ENCODE measurements around the gene LTBP3.
"Not testable (repeated sequence)": the region's sequence is repeated elsewhere in the genome, so short reads cannot be mapped to it uniquely, and the experiment has no call there.

The LTBP3 gene

GRCh38 chr11:65537296-65537597 lies 20.9 kb downstream of the LTBP3 start:
- DNase-seq (ENCODE audit: low spot score) (no peak), FAIRE-seq (no peak)

GRCh38 chr11:65536412-65537295 lies 21.5 kb downstream of the LTBP3 start:
- FAIRE-seq (peak; percentile 20), DNase-seq (ENCODE audit: low spot score) (no peak)

DNA sequence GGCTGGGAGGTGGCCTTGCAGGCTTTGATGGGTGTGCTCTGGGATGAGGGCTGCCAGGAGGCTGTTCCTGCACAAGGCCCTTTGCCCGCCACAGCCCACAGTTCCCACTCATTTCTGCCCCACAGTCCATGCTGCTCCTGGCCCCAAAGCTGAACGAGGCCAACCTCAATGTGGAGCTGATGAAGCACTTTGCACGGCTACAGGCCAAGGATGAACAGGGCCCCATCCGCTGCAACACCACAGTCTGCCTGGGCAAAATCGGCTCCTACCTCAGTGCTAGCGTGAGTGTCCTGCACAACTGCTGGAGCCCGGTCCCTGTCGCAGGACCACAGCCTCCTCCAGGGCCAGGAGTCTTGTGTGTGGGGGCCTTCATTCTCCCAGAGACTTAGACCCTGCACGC lies 23.1 kb downstream of the LTBP3 start:
- DNase-seq (ENCODE audit: low spot score) (no peak), FAIRE-seq (no peak)

GRCh38 chr11:65532388-65533064 lies 25.6 kb downstream of the LTBP3 start:
- FAIRE-seq (peak; percentile 23), DNase-seq (ENCODE audit: low spot score) (no peak)

GRCh38 chr11:65530157-65530496 lies 28.0 kb downstream of the LTBP3 start:
- DNase-seq (ENCODE audit: low spot score): no peak
- no peak for FAIRE-seq

GRCh38 chr11:65529475-65530156 lies 28.5 kb downstream of the LTBP3 start:
- FAIRE-seq: no peak

DNA sequence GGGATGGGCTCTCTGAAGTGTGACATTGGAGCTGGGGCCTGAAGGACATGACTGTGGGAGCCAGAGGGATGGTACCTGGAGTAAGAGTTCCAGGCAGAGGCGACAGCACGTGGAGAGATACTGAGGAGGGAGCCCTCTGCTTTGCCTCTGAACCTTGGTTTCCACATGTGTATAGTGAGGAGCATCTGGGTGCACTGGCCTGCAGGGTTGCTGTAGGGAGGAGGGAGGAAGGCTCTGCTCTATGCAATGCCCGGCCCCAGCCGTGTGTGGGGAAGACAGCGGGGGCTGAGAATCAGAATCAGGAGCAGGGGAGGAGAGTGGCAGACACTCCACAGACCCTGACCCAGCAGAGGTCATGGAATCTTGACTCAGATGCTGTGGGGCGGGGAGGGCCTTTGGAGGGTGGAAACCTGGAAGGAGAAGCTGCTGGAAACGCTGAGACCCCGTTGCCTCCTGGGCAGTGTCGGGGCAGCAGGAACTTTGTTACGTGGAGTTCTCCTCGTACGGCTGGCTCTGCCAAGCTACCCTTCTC lies 29.3 kb downstream of the LTBP3 start:
- DNase-seq (ENCODE audit: low spot score) (no peak), FAIRE-seq (no peak)

More at GRCh38 chr11:65529475-65530156, 28.5 kb downstream of the LTBP3 start:
- no peak for DNase-seq (ENCODE audit: low spot score)

DNA sequence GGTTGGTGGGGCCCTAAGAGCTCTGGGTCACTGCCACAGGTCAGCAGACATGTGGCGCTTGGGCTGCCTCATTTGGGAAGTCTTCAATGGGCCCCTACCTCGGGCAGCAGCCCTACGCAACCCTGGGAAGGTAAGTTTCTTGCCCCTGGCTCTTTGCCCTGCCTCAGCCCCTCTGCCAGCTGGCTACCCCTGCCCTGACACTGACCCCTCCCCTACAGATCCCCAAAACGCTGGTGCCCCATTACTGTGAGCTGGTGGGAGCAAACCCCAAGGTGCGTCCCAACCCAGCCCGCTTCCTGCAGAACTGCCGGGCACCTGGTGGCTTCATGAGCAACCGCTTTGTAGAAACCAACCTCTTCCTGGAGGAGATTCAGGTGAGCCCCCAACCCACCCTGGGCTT lies 31.4 kb downstream of the LTBP3 start:
- no peak for FAIRE-seq
- DNase-seq (ENCODE audit: low spot score): no peak

GRCh38 chr11:65525546-65526480 lies 32.3 kb downstream of the LTBP3 start:
- DNase-seq (ENCODE audit: low spot score) (no peak), FAIRE-seq (no peak)

GRCh38 chr11:65524741-65525545 lies 33.2 kb downstream of the LTBP3 start, which contains the start of gene SCYL1:
Gene SCYL1, plus strand, starts transcription at chr11:65525083. Its CDS starts 71 bp downstream, at chr11:65525154.
- peak; percentile 92 for DNase-seq (ENCODE audit: low spot score)
- FAIRE-seq: no peak

- DNase-seq (ENCODE audit: low spot score): no peak
- no peak for FAIRE-seq
Observed at GRCh38 chr11:65524014-65524740, 34.0 kb downstream of the LTBP3 start.

DNA sequence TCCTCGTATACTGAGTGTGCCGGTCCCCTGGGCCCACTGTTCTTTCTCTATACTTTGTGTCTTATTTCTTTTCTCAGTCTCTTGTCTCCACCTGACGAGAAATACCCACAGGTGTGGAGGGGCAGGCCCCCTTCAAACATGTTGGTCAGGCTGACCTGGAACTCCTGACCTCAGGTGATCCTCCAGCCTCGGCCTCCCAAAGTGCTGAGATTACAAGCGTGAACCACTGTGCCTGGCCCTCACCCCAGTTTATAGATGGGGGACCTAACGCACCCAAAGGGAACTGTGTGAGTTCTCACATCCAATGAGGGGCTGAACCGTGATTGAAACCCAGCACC lies 34.6 kb downstream of the LTBP3 start:
- FAIRE-seq; DNase-seq (ENCODE audit: low spot score): not testable (repeated sequence)

GRCh38 chr11:65522718-65523630 lies 35.2 kb downstream of the LTBP3 start:
- DNase-seq (ENCODE audit: low spot score); FAIRE-seq: not testable (repeated sequence)

- not testable (repeated sequence) for FAIRE-seq; DNase-seq (ENCODE audit: low spot score)
Observed at GRCh38 chr11:65521777-65522521, 36.2 kb downstream of the LTBP3 start.

DNA sequence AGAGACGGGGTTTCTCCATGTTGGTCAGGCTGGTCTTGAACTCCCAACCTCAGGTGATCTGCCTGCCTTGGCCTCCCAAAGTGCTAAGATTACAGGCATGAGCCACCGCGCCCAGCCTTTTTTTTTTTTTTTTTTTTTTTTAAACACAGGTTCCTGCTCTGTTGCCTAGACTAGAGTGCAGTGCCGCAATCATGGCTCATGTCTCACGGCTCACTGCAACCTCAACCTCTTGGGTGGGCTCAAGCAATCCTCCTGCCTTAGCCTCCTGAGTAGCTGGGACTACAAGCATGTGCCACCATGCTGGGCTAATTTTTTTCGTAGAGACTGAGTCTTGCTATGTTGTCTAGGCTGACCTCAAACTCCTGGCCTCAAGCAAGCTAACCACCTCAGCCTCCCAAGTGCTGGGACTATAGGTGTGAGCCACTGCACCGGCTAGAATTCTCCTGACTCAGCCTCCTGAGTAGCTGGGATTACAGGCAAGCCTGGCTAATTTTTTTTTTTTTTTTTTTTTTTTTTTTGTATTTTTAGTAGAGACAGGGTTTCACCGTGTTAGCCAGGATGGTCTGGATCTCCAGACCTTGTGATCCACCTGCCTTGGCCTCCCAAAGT lies 39.1 kb downstream of the LTBP3 start:
- DNase-seq (ENCODE audit: low spot score); FAIRE-seq: not testable (repeated sequence)

DNA sequence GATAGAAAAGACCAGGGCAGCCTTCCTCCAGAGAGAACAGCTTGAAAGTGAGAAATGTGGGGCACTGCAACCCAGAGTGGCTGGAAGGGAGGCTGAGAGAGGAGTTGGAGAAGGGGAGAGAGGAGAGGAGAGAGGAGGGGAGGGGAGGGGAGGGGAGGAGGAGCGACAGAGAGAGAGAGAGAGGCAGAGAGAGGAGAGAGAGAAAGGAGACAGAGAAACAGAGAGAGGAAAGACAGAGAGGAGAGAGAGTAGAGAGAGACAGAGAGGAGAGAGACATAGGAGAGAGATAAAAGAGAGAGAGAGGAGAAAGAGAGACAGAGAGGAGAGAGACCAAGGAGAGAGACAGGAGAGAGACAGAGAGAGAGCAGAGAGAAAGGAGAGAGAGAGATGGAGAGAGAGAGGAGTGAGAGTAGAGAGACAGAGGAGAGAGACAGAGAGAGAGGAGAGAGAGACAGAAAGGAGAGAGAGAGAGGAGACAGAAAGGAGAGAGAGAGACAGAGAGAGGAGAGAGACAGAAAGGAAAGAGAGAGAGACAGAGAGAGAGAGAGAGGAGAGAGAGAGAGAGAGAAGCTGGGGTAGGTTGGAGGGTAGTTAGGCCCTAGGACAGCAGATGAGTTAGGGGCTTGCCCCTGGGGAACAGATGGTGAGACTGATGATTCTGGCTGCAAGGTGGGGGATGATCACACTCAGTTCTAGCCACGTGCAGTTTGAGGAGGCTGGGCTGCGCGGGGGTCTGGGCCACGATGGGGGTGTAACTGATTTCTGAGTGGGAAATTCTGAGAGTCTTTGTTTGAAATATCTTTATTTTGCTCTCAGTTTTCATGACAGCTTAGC lies 41.8 kb downstream of the LTBP3 start:
- FAIRE-seq: no peak
- DNase-seq (ENCODE audit: low spot score): no peak

All from urothelium cell line (cell line).